ENCODE results near the gene CORO7.

- TF ChIP-seq CTCF (IDR thresholded peaks at IDR 0.05) (no peak), POLR2A (IDR thresholded peaks at IDR 0.05) (no peak), POLR2AphosphoS5 (IDR thresholded peaks at IDR 0.05) (no peak), EP300 (IDR thresholded peaks at IDR 0.05) (no peak)
Measured at GRCh38 chr16:4450430-4450829, 34.0 kb upstream of the CORO7 start.
